ENCODE data around the gene TP63. TPM values are rescaled to one million over a fixed set of nuclear protein-coding genes. Genes with fewer than 3 reads are reported as not detected.

Gene TP63
- total RNA-seq, 1 donor from 2014 or later, result 122 TPM

DNA sequence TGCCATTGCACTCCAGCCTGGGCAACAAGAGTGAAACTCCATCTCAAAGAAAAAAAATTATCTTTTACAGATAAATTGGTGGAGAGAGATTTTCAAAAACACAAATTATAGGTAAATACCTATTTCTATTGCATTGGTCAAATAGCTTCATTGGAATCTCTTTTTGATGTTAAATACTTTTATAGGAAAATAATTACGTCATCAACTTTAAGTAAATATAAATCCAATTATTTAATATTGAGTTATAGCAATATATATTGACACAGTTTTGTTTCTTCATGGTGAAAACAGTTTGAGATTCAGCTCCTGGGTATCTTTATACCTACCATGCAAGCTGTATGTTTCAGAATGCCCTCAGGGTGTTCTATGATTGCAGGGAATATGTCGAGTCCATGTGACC lies 172.1 kb downstream of the TP63 start:
- TF ChIP-seq, protein P1, sequence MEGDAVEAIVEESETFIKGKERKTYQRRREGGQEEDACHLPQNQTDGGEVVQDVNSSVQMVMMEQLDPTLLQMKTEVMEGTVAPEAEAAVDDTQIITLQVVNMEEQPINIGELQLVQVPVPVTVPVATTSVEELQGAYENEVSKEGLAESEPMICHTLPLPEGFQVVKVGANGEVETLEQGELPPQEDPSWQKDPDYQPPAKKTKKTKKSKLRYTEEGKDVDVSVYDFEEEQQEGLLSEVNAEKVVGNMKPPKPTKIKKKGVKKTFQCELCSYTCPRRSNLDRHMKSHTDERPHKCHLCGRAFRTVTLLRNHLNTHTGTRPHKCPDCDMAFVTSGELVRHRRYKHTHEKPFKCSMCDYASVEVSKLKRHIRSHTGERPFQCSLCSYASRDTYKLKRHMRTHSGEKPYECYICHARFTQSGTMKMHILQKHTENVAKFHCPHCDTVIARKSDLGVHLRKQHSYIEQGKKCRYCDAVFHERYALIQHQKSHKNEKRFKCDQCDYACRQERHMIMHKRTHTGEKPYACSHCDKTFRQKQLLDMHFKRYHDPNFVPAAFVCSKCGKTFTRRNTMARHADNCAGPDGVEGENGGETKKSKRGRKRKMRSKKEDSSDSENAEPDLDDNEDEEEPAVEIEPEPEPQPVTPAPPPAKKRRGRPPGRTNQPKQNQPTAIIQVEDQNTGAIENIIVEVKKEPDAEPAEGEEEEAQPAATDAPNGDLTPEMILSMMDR (IDR thresholded peaks at IDR 0.05; ENCODE audit: insufficient read depth, low read length, severe bottlenecking), result no peak
- Histone ChIP-seq H3K36me3 (ENCODE audit: control insufficient read depth, insufficient read depth, low read length) (peaks cover 14% of the 10 kb centered on the region), H3K27me3 (ENCODE audit: control insufficient read depth, insufficient read depth, low read length) (no peaks in the 10 kb centered on the region), H3K4me3 (ENCODE audit: low read depth, low read length) (no peak overlapping the region)
- no peak for FAIRE-seq
- DNase-seq (ENCODE audit: low read depth), result no peak

DNA sequence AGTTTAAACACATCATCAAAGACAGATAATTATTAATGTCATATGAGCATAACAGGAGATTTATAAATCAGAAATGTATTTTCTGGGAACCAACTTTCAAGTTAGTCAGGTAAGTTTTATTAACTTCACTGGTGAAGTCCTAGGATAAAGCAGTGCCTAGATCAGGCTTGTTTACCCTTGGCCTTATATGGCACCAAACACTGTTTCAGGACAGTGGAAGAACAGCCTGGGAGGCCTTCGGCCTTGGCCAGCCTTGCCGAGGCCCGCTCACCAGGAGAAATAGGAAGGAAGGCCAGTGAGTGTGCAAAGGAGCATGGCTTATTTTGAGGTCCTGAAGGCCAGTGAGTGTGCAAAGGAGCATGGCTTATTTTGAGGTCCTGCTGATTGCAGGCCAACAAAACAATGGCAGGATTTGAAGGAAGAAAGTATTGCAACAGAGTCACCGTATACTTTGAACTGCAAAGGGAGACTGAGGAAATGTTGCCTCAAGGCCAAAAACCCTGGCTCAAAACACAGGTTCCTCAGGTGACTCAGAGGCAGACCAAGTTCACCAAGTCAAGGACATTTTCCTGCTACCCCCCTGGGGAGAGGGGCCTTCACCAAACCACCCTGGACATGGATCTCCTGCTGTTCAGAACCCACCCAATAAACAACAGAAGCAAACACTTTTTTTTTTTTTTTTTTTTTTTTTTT lies 174.3 kb downstream of the TP63 start:
- peaks cover 21% of the 10 kb centered on the region for H3K36me3 ChIP-seq (ENCODE audit: control insufficient read depth, insufficient read depth, low read length)
- TF ChIP-seq, protein P1 (IDR thresholded peaks at IDR 0.05; ENCODE audit: insufficient read depth, low read length, severe bottlenecking), result no peak
- FAIRE-seq, result no peak

DNA sequence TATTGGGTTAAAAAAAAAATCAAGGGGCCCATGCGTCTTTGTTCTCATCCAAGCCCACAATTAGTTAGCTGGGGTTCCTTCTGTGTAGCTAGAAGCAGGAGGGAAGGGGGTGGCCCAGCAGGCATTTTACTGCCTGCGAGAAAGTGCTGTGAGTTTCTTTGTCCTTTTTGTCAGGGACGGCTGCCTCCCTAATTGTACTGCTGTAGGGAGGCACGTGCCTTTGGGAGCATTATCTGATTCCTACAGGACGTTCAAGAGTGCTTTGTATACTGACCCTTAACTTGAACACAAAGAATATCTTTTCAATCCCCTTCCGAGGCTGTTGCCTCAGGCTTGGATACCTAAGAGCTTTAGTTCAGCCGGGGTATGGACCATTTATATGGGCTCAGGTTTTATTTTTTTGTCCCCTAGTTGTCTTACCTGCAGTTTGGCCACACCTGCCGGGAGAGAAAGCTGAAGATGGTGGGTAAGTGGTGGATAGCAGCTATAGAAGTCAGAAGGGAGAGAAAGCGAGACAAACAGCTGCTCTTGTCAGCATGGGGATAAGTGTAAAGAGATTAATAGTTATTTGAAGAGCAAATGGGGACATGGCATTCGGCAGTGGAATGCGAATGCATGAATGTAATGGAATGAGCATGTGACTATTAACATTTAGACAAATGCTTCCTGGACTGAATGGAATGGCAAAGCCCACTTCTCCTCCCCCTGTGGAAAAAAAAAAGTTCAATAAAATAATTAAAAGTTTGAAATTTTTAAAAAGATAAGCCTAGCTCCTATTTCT lies 175.2 kb downstream of the TP63 start:
- Histone ChIP-seq H3K4me3 (ENCODE audit: low read depth, low read length) (no peak overlapping the region), H3K36me3 (ENCODE audit: control insufficient read depth, insufficient read depth, low read length) (peaks cover 21% of the 10 kb centered on the region), H3K27me3 (ENCODE audit: control insufficient read depth, insufficient read depth, low read length) (no peaks in the 10 kb centered on the region)
- DNase-seq (ENCODE audit: low read depth) (no peak), FAIRE-seq (no peak)
- TF ChIP-seq, protein P1 (IDR thresholded peaks at IDR 0.05; ENCODE audit: insufficient read depth, low read length, severe bottlenecking), result no peak

More for the DNA sequence above, 174.3 kb downstream of the TP63 start:
- Histone ChIP-seq H3K27me3 (ENCODE audit: control insufficient read depth, insufficient read depth, low read length) (no peaks in the 10 kb centered on the region), H3K4me3 (ENCODE audit: low read depth, low read length) (no peak overlapping the region)
- no peak for DNase-seq (ENCODE audit: low read depth)

DNA sequence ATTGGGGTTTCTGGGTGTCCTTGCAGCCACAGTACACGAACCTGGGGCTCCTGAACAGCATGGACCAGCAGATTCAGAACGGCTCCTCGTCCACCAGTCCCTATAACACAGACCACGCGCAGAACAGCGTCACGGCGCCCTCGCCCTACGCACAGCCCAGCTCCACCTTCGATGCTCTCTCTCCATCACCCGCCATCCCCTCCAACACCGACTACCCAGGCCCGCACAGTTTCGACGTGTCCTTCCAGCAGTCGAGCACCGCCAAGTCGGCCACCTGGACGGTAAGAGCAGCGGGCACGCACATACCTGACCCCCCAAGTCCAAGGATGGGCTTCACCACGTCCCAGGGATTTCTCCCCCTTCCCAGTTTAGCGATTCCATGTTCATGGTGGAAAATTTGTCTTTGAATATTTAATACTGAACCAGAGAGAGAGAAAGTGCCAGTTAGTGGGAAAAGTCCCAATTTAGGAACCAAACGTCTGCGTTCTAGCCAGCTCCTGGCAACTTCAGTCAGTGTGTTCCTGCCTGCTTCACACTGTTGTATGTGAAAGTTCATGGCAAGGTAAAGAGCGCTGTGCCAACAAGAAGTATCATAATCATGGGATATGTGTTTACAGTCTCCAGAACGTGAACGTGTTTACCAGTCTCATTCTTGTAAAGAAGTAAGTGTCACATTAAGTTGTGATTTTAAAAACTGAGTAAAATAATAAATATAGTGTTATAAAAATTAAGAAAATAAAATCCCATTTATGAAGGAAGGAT lies 177.2 kb downstream of the TP63 start:
- H3K4me3 ChIP-seq (ENCODE audit: low read depth, low read length), result no peak overlapping the region
- DNase-seq (ENCODE audit: low read depth), result no peak
- H3K36me3 ChIP-seq (ENCODE audit: control insufficient read depth, insufficient read depth, low read length), result peaks cover 22% of the 10 kb centered on the region
- no peak for FAIRE-seq
- no peaks in the 10 kb centered on the region for H3K27me3 ChIP-seq (ENCODE audit: control insufficient read depth, insufficient read depth, low read length)
- TF ChIP-seq, protein P1 (IDR thresholded peaks at IDR 0.05; ENCODE audit: insufficient read depth, low read length, severe bottlenecking), result no peak

DNA sequence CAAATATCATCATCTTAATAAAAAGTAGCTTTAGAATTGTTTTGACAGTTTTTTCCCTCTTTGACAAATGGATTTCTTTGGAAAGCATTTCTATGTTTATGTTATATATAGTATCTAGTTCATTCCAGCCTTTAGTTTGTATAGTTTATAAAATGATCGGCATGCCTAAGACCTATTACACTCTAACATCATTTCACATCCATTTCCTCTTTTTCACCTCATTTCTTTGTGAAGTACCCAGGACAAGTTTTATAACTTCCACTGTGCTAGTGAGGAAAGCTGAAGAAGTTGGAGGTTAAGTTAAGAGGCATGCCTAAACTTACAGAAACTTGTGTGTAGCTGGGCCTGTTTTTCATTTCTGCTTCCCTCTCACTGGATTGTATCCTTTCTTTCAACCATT lies 178.4 kb downstream of the TP63 start:
- DNase-seq (ENCODE audit: low read depth) (no peak), FAIRE-seq (no peak)
- Histone ChIP-seq H3K27me3 (ENCODE audit: control insufficient read depth, insufficient read depth, low read length) (no peaks in the 10 kb centered on the region), H3K36me3 (ENCODE audit: control insufficient read depth, insufficient read depth, low read length) (peaks cover 28% of the 10 kb centered on the region), H3K4me3 (ENCODE audit: low read depth, low read length) (no peak overlapping the region)
- TF ChIP-seq, protein P1 (IDR thresholded peaks at IDR 0.05; ENCODE audit: insufficient read depth, low read length, severe bottlenecking), result no peak

Data from bronchial epithelial cell (primary cell).